GM23338 (cell line): Measurements from ENCODE around the gene UST.

Source experiments
- CTCF ChIP-seq, 2 experiments: fragments of 200-600 bp in 1 of 2; sonication (generic) in 1 of 2; conservative IDR thresholded peaks; 2 replicates each; pipeline versions ENCODE4 v1.5.1 to v1.6.1; 2016 to 2017; ENCODE audit warnings: antibody characterized with exemption in 2 of 2, low read depth in 2 of 2, mild to moderate bottlenecking in 2 of 2, moderate library complexity in 1 of 2
- EZH2 ChIP-seq: fragments of 200-600 bp; sonication (generic); IDR thresholded peaks from one replicate; pipeline ENCODE4 v1.8.0; 2017; ENCODE audit warnings: antibody characterized with exemption, mild to moderate bottlenecking, low read depth; ENCODE audit not compliant: unreplicated experiment
- JUNB ChIP-seq: IDR thresholded peaks from one replicate; pipeline ENCODE4 v1.6.1; 2016; ENCODE audit warnings: antibody characterized with exemption; ENCODE audit not compliant: unreplicated experiment
- POLR2AphosphoS5 ChIP-seq: IDR thresholded peaks from 2 replicates; pipeline ENCODE4 v1.6.1; 2016; ENCODE audit warnings: antibody characterized with exemption, low read depth
- REST ChIP-seq: IDR thresholded peaks from one replicate; pipeline ENCODE4 v1.6.1; 2018; ENCODE audit warnings: antibody characterized with exemption; ENCODE audit not compliant: unreplicated experiment
- ZNF114 ChIP-seq: fragments of 250-450 bp; sonication (Bioruptor Pico); IDR thresholded peaks from 2 replicates; pipeline ENCODE4 v1.5.0; 2020; ENCODE audit warnings: mild to moderate bottlenecking, moderate library complexity

- no peak for TF ChIP-seq REST
- no peak for TF ChIP-seq POLR2AphosphoS5
- TF ChIP-seq CTCF (conservative IDR thresholded peaks at IDR 0.05; ENCODE audit: low read depth in 2 of 2) = no peak
- no peak for TF ChIP-seq JUNB
- no peak for TF ChIP-seq EZH2
- TF ChIP-seq ZNF114 (CRISPR knock-in tag) = no peak
Observed at GRCh38 chr6:148842296-148843019, 95.6 kb downstream of the UST start.
